B cell (primary cell): ENCODE results near the gene TLX3. TPM values are rescaled to one million over a fixed set of nuclear protein-coding genes. Genes with fewer than 3 reads are reported as not detected.
"Not testable (repeated sequence)": the region's sequence is repeated elsewhere in the genome, so short reads cannot be mapped to it uniquely, and the experiment has no call there.

ENCODE experiments used
- ATAC-seq: fragments of 200-7000 bp; cut with Tn5 transposase; one replicate; pipeline ENCODE4 v1.10.0; 2021; ENCODE audit warnings: low read depth, mild to moderate bottlenecking, moderate number of reproducible peaks, moderate library complexity
- CTCF ChIA-PET: fragments of 350-600 bp; sonication (Branson Sonifier 250); formaldehyde crosslinking; loops from one replicate; lab custom pipeline; 2021; ENCODE audit warnings: antibody characterized with exemption, inconsistent platforms; lab: Charles Lee
- POLR2A ChIA-PET: fragments of 350-600 bp; sonication (Branson Sonifier 250); formaldehyde crosslinking; loops from one replicate; lab custom pipeline; 2021; ENCODE audit warnings: antibody characterized with exemption; lab: Charles Lee
- DNase-seq: peaks from one replicate; pipeline ENCODE4 v3.0.0; 2013
- H2AFZ ChIP-seq: 2 replicates; pipeline ENCODE4 v1.6.1; 2012; ENCODE audit warnings: mild to moderate bottlenecking, low read depth, low read length; ENCODE audit not compliant: insufficient read depth, poor library complexity, severe bottlenecking
- H3K27ac ChIP-seq, 2 donors: 1 replicate in 1 of 2; 2 replicates in 1 of 2; pipeline ENCODE4 v1.5.1; 2012 to 2013; ENCODE audit warnings: low read length in 2 of 2, mild to moderate bottlenecking in 2 of 2, moderate library complexity in 1 of 2
- H3K27me3 ChIP-seq, 4 experiments: fragments of 200-600 bp in 1 of 4; sonication (generic) in 1 of 4; replicated peaks in 1 of 4; 1 replicate in 2 of 4; 2 replicates in 2 of 4; pipeline versions ENCODE4 v1.6.1 to v1.7.0; 2013 to 2016; ENCODE audit warnings: low read length in 3 of 4, mild to moderate bottlenecking in 2 of 4, mixed read lengths in 1 of 4, moderate library complexity in 1 of 4; ENCODE audit not compliant: insufficient read depth in 4 of 4, control insufficient read depth in 3 of 4; ENCODE audit errors: control extremely low read depth in 1 of 4
- H3K36me3 ChIP-seq, 2 experiments: replicated peaks in 1 of 2; 1 replicate in 1 of 2; 2 replicates in 1 of 2; pipeline versions ENCODE4 v1.6.1 to v1.7.1; 2013; ENCODE audit warnings: low read length in 1 of 2; ENCODE audit not compliant: insufficient read depth in 2 of 2, control insufficient read depth in 1 of 2; ENCODE audit errors: control extremely low read depth in 1 of 2, extremely low read depth in 1 of 2
- H3K4me1 ChIP-seq, 2 donors: fragments of 200-600 bp in 1 of 2; sonication (generic) in 1 of 2; 1 replicate in 1 of 2; 2 replicates in 1 of 2; pipeline versions ENCODE4 v1.5.1 to v1.6.1; 2013 to 2017; ENCODE audit warnings: low read length in 2 of 2; ENCODE audit not compliant: control insufficient read depth in 2 of 2, insufficient read depth in 2 of 2
- H3K4me2 ChIP-seq: replicated peaks from 2 replicates; pipeline ENCODE3; 2012; ENCODE audit warnings: mild to moderate bottlenecking, low read depth, low read length; ENCODE audit not compliant: poor library complexity, severe bottlenecking
- H3K4me3 ChIP-seq, 5 experiments: fragments of 200-600 bp in 1 of 5; sonication (generic) in 1 of 5; 1 replicate in 3 of 5; 2 replicates in 2 of 5; pipeline versions ENCODE4 v1.5.1 to v1.7.0; 2011 to 2016; ENCODE audit warnings: low read length in 4 of 5, mild to moderate bottlenecking in 4 of 5, low read depth in 2 of 5, control low read depth in 1 of 5, moderate library complexity in 1 of 5; ENCODE audit not compliant: insufficient read depth in 1 of 5; ENCODE audit errors: control extremely low read depth in 1 of 5, extremely low read depth in 1 of 5
- H3K79me2 ChIP-seq: fragments of 200-600 bp; sonication (generic); one replicate; pipeline ENCODE4 v1.6.0; 2016; ENCODE audit warnings: low read length; ENCODE audit not compliant: control insufficient read depth, insufficient read depth
- H3K9ac ChIP-seq: fragments of 200-600 bp; sonication (generic); 2 replicates; pipeline ENCODE4 v1.6.1; 2017; ENCODE audit warnings: mild to moderate bottlenecking, low read length, moderate library complexity
- H3K9me3 ChIP-seq, 3 donors: one replicate each; pipeline versions ENCODE4 v1.6.1 to v1.7.1; 2013; ENCODE audit warnings: low read length in 2 of 3; ENCODE audit not compliant: control insufficient read depth in 2 of 3, insufficient read depth in 1 of 3; ENCODE audit errors: control extremely low read depth in 1 of 3
- H4K20me1 ChIP-seq: 2 replicates; pipeline ENCODE4 v1.6.0; 2012; ENCODE audit warnings: mild to moderate bottlenecking, low read length; ENCODE audit not compliant: insufficient read depth, control insufficient read depth, poor library complexity, severe bottlenecking
- H3K27ac Mint-ChIP-seq: one replicate; pipeline ENCODE4 v1.8.0; 2021; ENCODE audit warnings: mixed read lengths
- H3K27me3 Mint-ChIP-seq: one replicate; pipeline ENCODE4 v1.8.0; 2021; ENCODE audit warnings: mixed read lengths
- H3K4me1 Mint-ChIP-seq: one replicate; pipeline ENCODE4 v1.8.0; 2021; ENCODE audit warnings: mixed read lengths
- H3K4me3 Mint-ChIP-seq: one replicate; pipeline ENCODE4 v1.8.0; 2021; ENCODE audit warnings: mixed read lengths
- H3K9me3 Mint-ChIP-seq: one replicate; pipeline ENCODE4 v1.8.0; 2022; ENCODE audit warnings: mixed read lengths; ENCODE audit not compliant: insufficient read depth
- CTCF ChIP-seq: fragments of 200-600 bp; IDR thresholded peaks from one replicate; pipeline ENCODE4 v1.8.0; 2022; ENCODE audit warnings: antibody characterized with exemption, mild to moderate bottlenecking
- EZH2 ChIP-seq: IDR thresholded peaks from 2 replicates; pipeline ENCODE4 v1.6.1; 2012; ENCODE audit warnings: borderline replicate concordance, low read depth, mild to moderate bottlenecking, moderate library complexity, low read length; ENCODE audit not compliant: insufficient read depth, poor library complexity, severe bottlenecking
- WGBS: methylation state at CpG from one replicate; pipeline ENCODE4 v1.1.5; 2013; ENCODE audit warnings: missing lambda C conversion rate; ENCODE audit not compliant: insufficient coverage; 5-methylcytosine and 5-hydroxymethylcytosine counted together
- intact Hi-C: fragments of 100-400 bp; cut with micrococcal nuclease; formaldehyde crosslinking; loops from one replicate; pipeline ENCODE4 v1.10.0; 2022
- polyA plus RNA-seq: library from polyadenylated mRNA; depleted of rRNA; stranded (reverse); fragments of >200 nt; gene quantifications from 2 replicates; pipeline ENCODE4 v1.2.3, GENCODE V29; 2012
- total RNA-seq, 2 donors: library from RNA; stranded (reverse); fragments of 120-200 nt in 1 of 2; gene quantifications; 1 replicate in 1 of 2; 2 replicates in 1 of 2; pipeline versions ENCODE4 v1.2.3 to v1.2.4, GENCODE V29; 2013 to 2022

Gene TLX3
- total and polyA plus RNA-seq, 2 donors (not counting 1 experiment from before 2014, with no cell fraction given), result not detected

- 100% methylated on average over 1 of the region's 5 CpGs for WGBS
- ATAC-seq, result peak; percentile 14
- no peaks in the 10 kb centered on the region for H3K27me3 ChIP-seq
- no peaks in the 10 kb centered on the region for H3K9me3 ChIP-seq
- H3K4me2 ChIP-seq, result peak overlapping the region; percentile 32
- no peaks in the 10 kb centered on the region for H3K9me3 Mint-ChIP-seq
- peak overlapping the region in 2 of 5 experiments; percentile 18 to 28 for H3K4me3 ChIP-seq
- H3K27me3 Mint-ChIP-seq, result peaks cover 3% of the 10 kb centered on the region
- H3K27ac Mint-ChIP-seq, result no peak overlapping the region
- ChIA-PET POLR2A (no interaction called here), CTCF (no interaction called here)
- DNase-seq, result peak; percentile 17
- intact Hi-C loops, result no loop called here
- TF ChIP-seq CTCF, result no peak
- no peak for TF ChIP-seq EZH2
- H3K4me1 ChIP-seq, result no peaks in the 10 kb centered on the region
- H3K36me3 ChIP-seq, result no peaks in the 10 kb centered on the region
- peaks cover 4% of the 10 kb centered on the region for H3K4me1 Mint-ChIP-seq
- H2AFZ ChIP-seq, result peak overlapping the region; percentile 45
- H3K9ac ChIP-seq, result peak overlapping the region; percentile 38
- no peak overlapping the region for H3K27ac ChIP-seq
- H3K79me2 ChIP-seq, result no peaks in the 10 kb centered on the region
- H3K4me3 Mint-ChIP-seq, result peak overlapping the region; percentile 64
- H4K20me1 ChIP-seq, result no peaks in the 10 kb centered on the region
Measured at GRCh38 chr5:171355302-171355724, 46.3 kb downstream of the TLX3 start.

GRCh38 chr5:171357843-171358242 lies 48.8 kb downstream of the TLX3 start:
- no peaks in the 10 kb centered on the region for H3K36me3 ChIP-seq
- Mint-ChIP-seq H3K4me1 (peaks cover 4% of the 10 kb centered on the region), H3K9me3 (no peaks in the 10 kb centered on the region), H3K27me3 (no peaks in the 10 kb centered on the region), H3K27ac (no peak overlapping the region), H3K4me3 (no peak overlapping the region)
- CTCF ChIA-PET, result no interaction called here
- H3K4me3 ChIP-seq, result no peak overlapping the region
- 100% methylated on average over 1 of the region's 2 CpGs for WGBS
- no peaks in the 10 kb centered on the region for H3K27me3 ChIP-seq
- DNase-seq, result no peak
- H3K4me2 ChIP-seq, result no peak overlapping the region
- H3K79me2 ChIP-seq, result no peaks in the 10 kb centered on the region
- POLR2A ChIA-PET, result no interaction called here
- ATAC-seq, result no peak
- H3K9ac ChIP-seq, result no peak overlapping the region
- no peak overlapping the region for H2AFZ ChIP-seq
- intact Hi-C loops, result no loop called here
- H4K20me1 ChIP-seq, result no peaks in the 10 kb centered on the region
- TF ChIP-seq EZH2 (no peak), CTCF (no peak)
- H3K27ac ChIP-seq, result no peak overlapping the region
- H3K9me3 ChIP-seq, result no peaks in the 10 kb centered on the region
- H3K4me1 ChIP-seq, result no peaks in the 10 kb centered on the region

- H4K20me1 ChIP-seq, H3K27me3 Mint-ChIP-seq, H3K4me2 ChIP-seq, H3K4me1 ChIP-seq, H3K79me2 ChIP-seq, H2AFZ ChIP-seq, H3K4me3 ChIP-seq, H3K9me3 ChIP-seq, H3K9me3 Mint-ChIP-seq, H3K27ac ChIP-seq, ATAC-seq, intact Hi-C loops, CTCF ChIA-PET, H3K36me3 ChIP-seq, H3K27ac Mint-ChIP-seq, H3K4me3 Mint-ChIP-seq, H3K27me3 ChIP-seq, DNase-seq, H3K4me1 Mint-ChIP-seq, POLR2A ChIA-PET, H3K9ac ChIP-seq: not testable (repeated sequence)
- WGBS, result 100% methylated on average over 4 of the region's 7 CpGs
Measured at GRCh38 chr5:171361151-171361550, 52.1 kb downstream of the TLX3 start.
